B cell (primary cell): ENCODE data around the gene MIDN. TPM values are rescaled to one million over a fixed set of nuclear protein-coding genes. Genes with fewer than 3 reads are reported as not detected.

ENCODE experiments used
- ATAC-seq: fragments of 200-7000 bp; cut with Tn5 transposase; one replicate; pipeline ENCODE4 v1.10.0; 2021; ENCODE audit warnings: low read depth, mild to moderate bottlenecking, moderate number of reproducible peaks, moderate library complexity
- CTCF ChIA-PET: fragments of 350-600 bp; sonication (Branson Sonifier 250); formaldehyde crosslinking; loops from one replicate; lab custom pipeline; 2021; ENCODE audit warnings: antibody characterized with exemption, inconsistent platforms; lab: Charles Lee
- POLR2A ChIA-PET: fragments of 350-600 bp; sonication (Branson Sonifier 250); formaldehyde crosslinking; loops from one replicate; lab custom pipeline; 2021; ENCODE audit warnings: antibody characterized with exemption; lab: Charles Lee
- DNase-seq: peaks from one replicate; pipeline ENCODE4 v3.0.0; 2013
- H2AFZ ChIP-seq: 2 replicates; pipeline ENCODE4 v1.6.1; 2012; ENCODE audit warnings: mild to moderate bottlenecking, low read depth, low read length; ENCODE audit not compliant: insufficient read depth, poor library complexity, severe bottlenecking
- H3K27ac ChIP-seq, 2 donors: 1 replicate in 1 of 2; 2 replicates in 1 of 2; pipeline ENCODE4 v1.5.1; 2012 to 2013; ENCODE audit warnings: low read length in 2 of 2, mild to moderate bottlenecking in 2 of 2, moderate library complexity in 1 of 2
- H3K27me3 ChIP-seq, 4 experiments: fragments of 200-600 bp in 1 of 4; sonication (generic) in 1 of 4; replicated peaks in 1 of 4; 1 replicate in 2 of 4; 2 replicates in 2 of 4; pipeline versions ENCODE4 v1.6.1 to v1.7.0; 2013 to 2016; ENCODE audit warnings: low read length in 3 of 4, mild to moderate bottlenecking in 2 of 4, mixed read lengths in 1 of 4, moderate library complexity in 1 of 4; ENCODE audit not compliant: insufficient read depth in 4 of 4, control insufficient read depth in 3 of 4; ENCODE audit errors: control extremely low read depth in 1 of 4
- H3K36me3 ChIP-seq, 2 experiments: replicated peaks in 1 of 2; 1 replicate in 1 of 2; 2 replicates in 1 of 2; pipeline versions ENCODE4 v1.6.1 to v1.7.1; 2013; ENCODE audit warnings: low read length in 1 of 2; ENCODE audit not compliant: insufficient read depth in 2 of 2, control insufficient read depth in 1 of 2; ENCODE audit errors: control extremely low read depth in 1 of 2, extremely low read depth in 1 of 2
- H3K4me1 ChIP-seq, 2 donors: fragments of 200-600 bp in 1 of 2; sonication (generic) in 1 of 2; 1 replicate in 1 of 2; 2 replicates in 1 of 2; pipeline versions ENCODE4 v1.5.1 to v1.6.1; 2013 to 2017; ENCODE audit warnings: low read length in 2 of 2; ENCODE audit not compliant: control insufficient read depth in 2 of 2, insufficient read depth in 2 of 2
- H3K4me2 ChIP-seq: replicated peaks from 2 replicates; pipeline ENCODE3; 2012; ENCODE audit warnings: mild to moderate bottlenecking, low read depth, low read length; ENCODE audit not compliant: poor library complexity, severe bottlenecking
- H3K4me3 ChIP-seq, 5 experiments: fragments of 200-600 bp in 1 of 5; sonication (generic) in 1 of 5; 1 replicate in 3 of 5; 2 replicates in 2 of 5; pipeline versions ENCODE4 v1.5.1 to v1.7.0; 2011 to 2016; ENCODE audit warnings: low read length in 4 of 5, mild to moderate bottlenecking in 4 of 5, low read depth in 2 of 5, control low read depth in 1 of 5, moderate library complexity in 1 of 5; ENCODE audit not compliant: insufficient read depth in 1 of 5; ENCODE audit errors: control extremely low read depth in 1 of 5, extremely low read depth in 1 of 5
- H3K79me2 ChIP-seq: fragments of 200-600 bp; sonication (generic); one replicate; pipeline ENCODE4 v1.6.0; 2016; ENCODE audit warnings: low read length; ENCODE audit not compliant: control insufficient read depth, insufficient read depth
- H3K9ac ChIP-seq: fragments of 200-600 bp; sonication (generic); 2 replicates; pipeline ENCODE4 v1.6.1; 2017; ENCODE audit warnings: mild to moderate bottlenecking, low read length, moderate library complexity
- H3K9me3 ChIP-seq, 3 donors: one replicate each; pipeline versions ENCODE4 v1.6.1 to v1.7.1; 2013; ENCODE audit warnings: low read length in 2 of 3; ENCODE audit not compliant: control insufficient read depth in 2 of 3, insufficient read depth in 1 of 3; ENCODE audit errors: control extremely low read depth in 1 of 3
- H4K20me1 ChIP-seq: 2 replicates; pipeline ENCODE4 v1.6.0; 2012; ENCODE audit warnings: mild to moderate bottlenecking, low read length; ENCODE audit not compliant: insufficient read depth, control insufficient read depth, poor library complexity, severe bottlenecking
- H3K27ac Mint-ChIP-seq: one replicate; pipeline ENCODE4 v1.8.0; 2021; ENCODE audit warnings: mixed read lengths
- H3K27me3 Mint-ChIP-seq: one replicate; pipeline ENCODE4 v1.8.0; 2021; ENCODE audit warnings: mixed read lengths
- H3K4me1 Mint-ChIP-seq: one replicate; pipeline ENCODE4 v1.8.0; 2021; ENCODE audit warnings: mixed read lengths
- H3K4me3 Mint-ChIP-seq: one replicate; pipeline ENCODE4 v1.8.0; 2021; ENCODE audit warnings: mixed read lengths
- H3K9me3 Mint-ChIP-seq: one replicate; pipeline ENCODE4 v1.8.0; 2022; ENCODE audit warnings: mixed read lengths; ENCODE audit not compliant: insufficient read depth
- CTCF ChIP-seq: fragments of 200-600 bp; IDR thresholded peaks from one replicate; pipeline ENCODE4 v1.8.0; 2022; ENCODE audit warnings: antibody characterized with exemption, mild to moderate bottlenecking
- EZH2 ChIP-seq: IDR thresholded peaks from 2 replicates; pipeline ENCODE4 v1.6.1; 2012; ENCODE audit warnings: borderline replicate concordance, low read depth, mild to moderate bottlenecking, moderate library complexity, low read length; ENCODE audit not compliant: insufficient read depth, poor library complexity, severe bottlenecking
- whole genome bisulfite sequencing: methylation state at CpG from one replicate; pipeline ENCODE4 v1.1.5; 2013; ENCODE audit warnings: missing lambda C conversion rate; ENCODE audit not compliant: insufficient coverage; 5-methylcytosine and 5-hydroxymethylcytosine counted together
- intact Hi-C: fragments of 100-400 bp; cut with micrococcal nuclease; formaldehyde crosslinking; loops from one replicate; pipeline ENCODE4 v1.10.0; 2022
- polyA plus RNA-seq: library from polyadenylated mRNA; depleted of rRNA; stranded (reverse); fragments of >200 nt; gene quantifications from 2 replicates; pipeline ENCODE4 v1.2.3, GENCODE V29; 2012
- total RNA-seq, 2 donors: library from RNA; stranded (reverse); fragments of 120-200 nt in 1 of 2; gene quantifications; 1 replicate in 1 of 2; 2 replicates in 1 of 2; pipeline versions ENCODE4 v1.2.3 to v1.2.4, GENCODE V29; 2013 to 2022

MIDN gene
- total and polyA plus RNA-seq, 2 donors (not counting 1 experiment from before 2014, with no cell fraction given), result 98.5 to 156 TPM

- H3K27me3 ChIP-seq, result no peaks in the 10 kb centered on the region
- peaks cover 49% of the 10 kb centered on the region for H3K4me1 Mint-ChIP-seq
- WGBS, result 94% methylated on average over 38 of the region's 46 CpGs
- H3K4me3 Mint-ChIP-seq, result peak overlapping the region; percentile 61
- peak overlapping the region; percentile 89 for H3K9ac ChIP-seq
- DNase-seq, result peak; percentile 50
- peaks cover 76% of the 10 kb centered on the region for H3K79me2 ChIP-seq
- peak overlapping the region in 2 of 5 experiments; percentile 40 to 70 for H3K4me3 ChIP-seq
- peak overlapping the region; percentile 63 for H3K27ac Mint-ChIP-seq
- H3K27ac ChIP-seq, result peak overlapping the region; percentile 73 to 97
- H3K27me3 Mint-ChIP-seq, result no peaks in the 10 kb centered on the region
- peak overlapping the region; percentile 100 for H3K4me2 ChIP-seq
- H3K4me1 ChIP-seq, result peaks cover 44 to 67% of the 10 kb centered on the region in 2 donors
- peaks cover 80% of the 10 kb centered on the region for H4K20me1 ChIP-seq
- POLR2A ChIA-PET, result interaction anchor here (0.6 to 2.3 kb wide), 7 partner anchors 8 to 1027 kb away, joined by 3 to 14 read pairs (median 5); no protein-coding TSS in a partner anchor
- no peaks in the 10 kb centered on the region for H3K9me3 ChIP-seq
- H3K36me3 ChIP-seq, result peaks cover 9 to 58% of the 10 kb centered on the region in 2 experiments
- no peaks in the 10 kb centered on the region for H3K9me3 Mint-ChIP-seq
- intact Hi-C loops, result no loop called here
- ATAC-seq, result no peak
- CTCF ChIA-PET, result interaction anchor here (0.8 to 6.1 kb wide), 4 partner anchors 21 to 33 kb away, joined by 3 to 51 read pairs (median 3); no protein-coding TSS in a partner anchor
- no peak for TF ChIP-seq CTCF
- TF ChIP-seq EZH2, result no peak
- H2AFZ ChIP-seq, result no peak overlapping the region
Observed at GRCh38 chr19:1274081-1274851, 25.9 kb downstream of the MIDN start.

- DNase-seq (no peak), ATAC-seq (no peak)
- Histone ChIP-seq H3K79me2 (peaks cover 77% of the 10 kb centered on the region), H3K9ac (peak overlapping the region; percentile 89), H3K27ac (peak overlapping the region; percentile 73 to 97), H4K20me1 (peaks cover 81% of the 10 kb centered on the region), H3K4me3 (peak overlapping the region in 4 of 5 experiments; percentile 40 to 85 (median 76)), H3K36me3 (peaks cover 9 to 60% of the 10 kb centered on the region in 2 experiments), H3K4me1 (peaks cover 44 to 68% of the 10 kb centered on the region in 2 donors), H3K27me3 (no peaks in the 10 kb centered on the region), H3K9me3 (no peaks in the 10 kb centered on the region), H3K4me2 (peak overlapping the region; percentile 100), H2AFZ (no peak overlapping the region)
- Mint-ChIP-seq H3K4me3 (peak overlapping the region; percentile 75), H3K27me3 (no peaks in the 10 kb centered on the region), H3K9me3 (no peaks in the 10 kb centered on the region), H3K4me1 (peaks cover 50% of the 10 kb centered on the region), H3K27ac (peak overlapping the region; percentile 81)
- CTCF ChIA-PET, result interaction anchor here (0.7 to 6.1 kb wide), 7 partner anchors 9 to 551 kb away, joined by 3 to 51 read pairs (median 3); partner anchors contain the start of gene ARHGAP45
- POLR2A ChIA-PET, result interaction anchor here (0.6 to 1.8 kb wide), 7 partner anchors 8 to 216 kb away, joined by 3 to 15 read pairs (median 5); partner anchors contain the start of gene REEP6
- 63% methylated on average over 44 of the region's 44 CpGs for WGBS
- TF ChIP-seq EZH2 (no peak), CTCF (no peak)
- intact Hi-C loops, result no loop called here
Observed at GRCh38 chr19:1274852-1275259, 26.5 kb downstream of the MIDN start.
